HG03442 (cell line): ENCODE results near the gene EDEM3.
"Not testable (repeated sequence)": the region's sequence is repeated elsewhere in the genome, so short reads cannot be mapped to it uniquely, and the experiment has no call there.

Experiments
- ATAC-seq: cut with Tn5 transposase; IDR thresholded peaks from one replicate; pipeline ENCODE4 v1.9.1; 2021; ENCODE audit warnings: mild to moderate bottlenecking, moderate library complexity; ENCODE audit not compliant: unreplicated experiment

Gene EDEM3

GRCh38 chr1:184739796-184740195, 14.9 kb downstream of the EDEM3 start:
- ATAC-seq: no peak

- no peak for ATAC-seq
Observed at GRCh38 chr1:184739070-184739469, 15.6 kb downstream of the EDEM3 start.

- ATAC-seq: no peak
Observed at GRCh38 chr1:184734980-184735379, 19.7 kb downstream of the EDEM3 start.

GRCh38 chr1:184724843-184725242, 29.8 kb downstream of the EDEM3 start:
- no peak for ATAC-seq

- ATAC-seq: no peak
Observed at GRCh38 chr1:184716158-184716557, 38.5 kb downstream of the EDEM3 start.

GRCh38 chr1:184709418-184709817, 45.2 kb downstream of the EDEM3 start:
- no peak for ATAC-seq

DNA sequence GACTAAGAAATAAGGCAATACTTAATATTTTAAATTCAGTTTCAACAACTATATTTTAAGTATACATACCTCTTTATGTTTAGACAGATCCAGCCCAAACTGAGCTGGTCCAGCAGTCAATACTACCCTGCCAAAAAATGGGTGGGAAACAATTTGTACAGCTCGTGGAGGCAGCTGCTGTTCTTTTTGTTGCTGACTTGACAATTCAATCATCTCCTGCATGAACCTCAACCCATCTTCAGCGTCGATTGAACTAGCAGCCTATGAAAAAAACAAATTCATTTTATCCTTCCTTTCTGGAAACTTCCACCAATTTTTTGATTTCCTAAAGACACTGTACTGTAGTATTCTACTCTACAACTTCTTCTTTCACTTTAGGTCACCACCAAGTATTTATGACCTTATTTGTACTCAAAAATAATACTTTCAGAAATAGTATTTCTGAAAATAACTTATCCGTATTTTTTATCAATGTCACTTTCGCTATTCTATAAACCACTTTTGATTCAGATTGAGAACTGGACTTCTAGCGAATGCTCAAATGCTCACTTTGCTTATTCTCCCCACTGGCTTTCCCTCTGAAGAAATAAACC, 46.5 kb downstream of the EDEM3 start:
- ATAC-seq: no peak

DNA sequence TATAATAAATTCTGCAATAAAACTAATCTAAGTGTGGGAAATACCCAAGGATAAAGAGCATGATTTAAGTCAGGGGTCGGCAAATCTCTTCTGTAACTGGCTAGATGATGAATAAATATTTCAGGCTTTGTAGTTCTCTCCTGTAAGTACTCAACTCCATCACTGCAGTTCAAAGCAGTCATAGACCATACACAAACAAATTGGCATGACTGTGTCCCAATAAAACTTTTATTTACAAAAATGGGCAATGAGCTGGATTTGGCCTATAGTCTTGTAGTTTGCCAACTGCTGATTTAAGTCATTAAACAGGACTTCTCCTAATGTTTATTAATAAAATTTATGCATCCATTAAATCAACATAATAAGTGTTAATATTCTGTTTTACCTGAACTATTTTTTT, 49.4 kb downstream of the EDEM3 start:
- ATAC-seq: no peak

- ATAC-seq: no peak
Observed at GRCh38 chr1:184701816-184702215, 52.8 kb downstream of the EDEM3 start.

GRCh38 chr1:184698969-184699368, 55.7 kb downstream of the EDEM3 start:
- ATAC-seq: no peak

DNA sequence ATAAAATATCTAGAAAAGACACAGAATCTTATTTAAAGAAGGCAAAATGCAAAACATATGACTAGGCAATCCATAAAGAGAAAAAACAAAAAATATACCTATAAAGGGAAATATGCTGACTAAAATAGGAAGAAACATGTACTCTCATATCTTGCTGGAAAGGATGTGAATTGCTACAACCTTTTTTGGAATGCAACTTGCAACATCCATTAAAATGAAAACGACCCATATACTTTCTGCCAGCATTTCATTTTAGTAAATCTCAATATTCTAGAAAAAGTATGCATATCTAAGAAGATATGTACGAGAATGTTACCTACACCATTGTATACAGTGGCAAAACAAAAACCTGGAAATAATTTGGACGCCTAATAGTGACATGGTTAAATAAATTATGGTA, 56.6 kb downstream of the EDEM3 start:
- no peak for ATAC-seq

- ATAC-seq: no peak
Observed at GRCh38 chr1:184696403-184696802, 58.3 kb downstream of the EDEM3 start.

GRCh38 chr1:184695023-184695422, 59.6 kb downstream of the EDEM3 start:
- no peak for ATAC-seq

DNA sequence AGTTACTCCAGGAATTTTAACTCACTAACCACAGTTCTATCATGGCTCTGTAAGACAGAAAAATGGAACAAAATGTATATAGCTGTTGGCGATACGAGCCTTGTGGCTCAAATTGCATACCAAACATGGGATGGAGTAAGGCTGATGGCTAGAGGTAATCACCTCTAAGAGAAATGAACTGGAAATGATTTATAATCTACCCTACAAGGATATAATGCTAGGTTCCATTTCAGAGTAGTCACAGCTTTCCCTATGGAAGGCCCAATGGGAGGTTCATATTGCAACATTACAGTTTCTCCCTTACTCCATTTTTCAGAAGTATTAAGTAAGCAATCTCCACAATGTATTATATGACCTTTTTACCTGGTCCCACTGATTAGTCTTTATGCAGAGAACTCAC, 61.6 kb downstream of the EDEM3 start:
- no peak for ATAC-seq

DNA sequence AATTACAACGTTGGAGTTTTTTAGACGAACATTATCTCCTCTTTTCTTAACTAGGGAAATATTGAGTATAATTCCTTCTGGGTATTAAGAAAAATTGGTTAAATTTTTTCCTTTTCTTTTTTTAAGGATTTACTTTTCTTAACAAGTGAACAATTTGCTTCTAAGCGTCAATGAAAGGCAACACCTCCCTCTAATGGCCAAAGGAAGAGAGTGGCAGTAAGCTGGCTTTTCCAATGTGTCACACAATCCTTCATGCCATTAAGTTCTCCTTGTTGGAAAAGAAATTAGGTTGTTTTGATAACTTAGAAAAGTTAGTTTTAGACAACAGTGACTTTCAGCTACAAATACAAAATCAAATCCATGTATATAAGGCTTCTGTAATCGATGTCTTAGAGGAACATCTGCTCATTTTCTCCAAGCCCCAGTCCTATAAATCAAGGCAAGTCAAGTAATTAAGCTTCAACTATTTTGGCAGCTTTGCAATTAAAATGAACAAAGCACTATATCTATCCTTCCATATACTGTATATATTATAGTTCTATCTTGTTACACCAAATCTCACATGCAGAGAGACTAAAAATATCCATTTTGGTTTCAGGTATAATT, 62.8 kb downstream of the EDEM3 start:
- no peak for ATAC-seq

DNA sequence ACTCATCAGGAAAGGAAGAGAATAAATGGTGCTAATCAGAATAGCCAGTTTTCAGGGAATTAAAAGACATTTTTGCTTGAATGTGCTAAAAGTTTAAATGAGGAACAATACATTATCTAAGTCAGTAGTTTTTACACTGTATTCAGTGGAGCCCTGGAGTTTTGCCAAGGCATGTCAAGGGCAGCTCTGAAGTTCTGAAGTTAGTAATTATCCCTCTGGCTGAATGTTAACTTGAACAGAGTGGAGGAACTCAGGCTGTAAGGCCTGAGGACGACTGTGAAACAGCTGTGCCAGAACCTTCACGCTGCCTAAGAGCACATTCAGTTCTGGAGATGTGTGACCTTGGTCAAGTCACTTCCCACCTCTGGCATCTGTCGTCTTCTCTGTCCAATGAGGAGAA, 68.1 kb downstream of the EDEM3 start:
- ATAC-seq: no peak

- ATAC-seq: peak; percentile 75
Observed at GRCh38 chr1:184685116-184685515, 69.5 kb downstream of the EDEM3 start.

GRCh38 chr1:184684285-184685074, 70.2 kb downstream of the EDEM3 start:
- ATAC-seq: no peak

DNA sequence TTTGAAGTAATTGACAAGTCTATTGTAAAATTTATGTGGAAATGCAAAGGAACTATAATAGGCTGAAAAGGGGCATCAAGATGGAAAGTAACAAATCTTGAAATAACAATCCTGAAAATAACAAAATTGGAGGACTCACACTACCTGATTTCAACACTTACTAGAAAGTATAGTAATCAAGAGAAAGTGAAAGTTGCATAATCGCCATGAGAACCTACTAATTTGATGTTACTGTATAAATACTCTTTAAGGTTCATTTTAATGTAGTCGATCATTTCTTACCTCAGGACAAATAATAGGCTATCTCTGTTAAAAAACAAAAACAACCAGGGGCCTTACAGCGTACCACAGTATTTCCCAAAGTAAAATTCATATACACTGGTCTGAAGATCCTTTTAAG, 71.7 kb downstream of the EDEM3 start:
- ATAC-seq: no peak

DNA sequence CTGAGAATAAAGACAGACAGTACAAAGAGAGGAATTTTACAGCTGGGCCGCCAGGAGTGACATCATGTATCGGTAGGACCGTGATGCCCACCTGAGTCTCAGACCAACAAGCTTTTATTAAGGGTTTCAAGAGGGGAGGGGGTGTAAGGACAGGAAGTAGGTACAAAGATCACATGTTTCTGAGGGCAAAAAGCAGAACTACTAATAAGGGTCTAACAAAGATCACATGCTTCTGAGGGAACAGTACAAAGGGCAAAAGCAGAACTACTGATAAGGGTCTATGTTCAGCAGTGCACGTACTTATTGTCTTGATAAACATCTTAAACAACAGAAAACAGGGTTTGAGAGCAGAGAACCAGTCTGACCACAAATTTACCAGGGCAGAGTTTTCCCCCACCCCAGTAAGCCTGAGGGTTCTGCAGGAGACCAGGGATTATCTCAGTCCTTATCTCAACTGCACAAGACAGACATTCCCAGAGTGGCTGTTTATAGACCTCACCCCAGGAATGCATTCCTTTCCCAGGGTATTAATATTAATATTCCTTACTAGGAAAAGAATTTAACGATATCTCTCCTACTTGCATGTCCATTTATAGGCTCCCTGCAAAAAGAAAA, 73.9 kb downstream of the EDEM3 start:
- not testable (repeated sequence) for ATAC-seq

- ATAC-seq: not testable (repeated sequence)
Observed at GRCh38 chr1:184679472-184679871, 75.2 kb downstream of the EDEM3 start.

DNA sequence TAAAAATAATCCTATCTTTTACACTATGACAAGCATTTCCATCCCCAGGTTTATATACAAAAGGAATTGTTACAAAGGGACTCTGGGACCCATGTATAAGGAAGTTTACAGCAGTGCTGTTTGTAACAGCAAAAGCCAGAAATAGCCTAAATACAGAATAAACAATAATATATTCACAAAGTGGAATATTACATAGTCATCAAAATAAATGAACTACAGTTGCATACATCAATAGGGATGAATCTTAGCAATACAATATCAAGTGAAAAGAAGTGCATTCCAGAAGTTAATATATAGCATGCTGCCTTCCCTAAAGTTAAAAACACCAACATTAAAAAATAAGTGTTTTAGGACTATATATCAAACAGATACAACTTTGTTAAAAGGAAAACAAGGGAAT, 77.3 kb downstream of the EDEM3 start:
- ATAC-seq: no peak
